GM12878 (cell line): ENCODE measurements around the gene GEMIN7. TPM values are rescaled to one million over a fixed set of nuclear protein-coding genes. Genes with fewer than 3 reads are reported as not detected.

Experiments used
- ATF3 ChIP-seq: IDR thresholded peaks from 2 replicates; pipeline ENCODE4 v1.6.1; 2011; ENCODE audit warnings: low read depth, mild to moderate bottlenecking, low read length, moderate library complexity, borderline replicate concordance; ENCODE audit errors: extremely low read depth
- CEBPZ ChIP-seq: fragments of 150-350 bp; IDR thresholded peaks from 2 replicates; pipeline ENCODE4 v1.6.1; 2016; ENCODE audit warnings: low read depth, low read length
- FOXK2 ChIP-seq: fragments of 450-650 bp; IDR thresholded peaks from 2 replicates; pipeline ENCODE4 v1.6.1; 2017; ENCODE audit warnings: mild to moderate bottlenecking, moderate library complexity
- HDGF ChIP-seq: fragments of 450-650 bp; IDR thresholded peaks from 2 replicates; pipeline ENCODE4 v1.6.1; 2016; ENCODE audit warnings: antibody characterized with exemption
- KDM1A ChIP-seq: fragments of 200-600 bp; sonication (generic); IDR thresholded peaks from 2 replicates; pipeline ENCODE4 v1.6.1; 2016; ENCODE audit warnings: borderline replicate concordance
- PAX5 ChIP-seq: IDR thresholded peaks from 2 replicates; pipeline ENCODE4 v1.6.1; 2011; ENCODE audit warnings: low read depth, low read length, borderline replicate concordance
- POLR2A ChIP-seq: IDR thresholded peaks from 2 replicates; pipeline ENCODE4 v1.6.1; 2011; ENCODE audit warnings: low read depth, mild to moderate bottlenecking, low read length
- RB1 ChIP-seq: fragments of 450-650 bp; formaldehyde crosslinking; IDR thresholded peaks from 2 replicates; pipeline ENCODE4 v1.6.1; 2017; ENCODE audit warnings: mild to moderate bottlenecking, borderline replicate concordance
- RELA ChIP-seq: fragments of 450-650 bp; IDR thresholded peaks from 2 replicates; pipeline ENCODE4 v1.8.0; 2014; ENCODE audit warnings: borderline replicate concordance; ENCODE audit not compliant: partially characterized antibody
- RUNX3 ChIP-seq: IDR thresholded peaks from 2 replicates; pipeline ENCODE4 v1.6.1; 2012; ENCODE audit warnings: low read length, inconsistent platforms
- SIN3A ChIP-seq: IDR thresholded peaks from 2 replicates; pipeline ENCODE4 v1.6.1; 2012; ENCODE audit warnings: low read depth, low read length, improper control_type of control experiment
- STAT1 ChIP-seq: fragments of 450-650 bp; conservative IDR thresholded peaks from 2 replicates; pipeline ENCODE4 v1.6.1; 2014; ENCODE audit warnings: antibody characterized with exemption, mild to moderate bottlenecking
- TCF12 ChIP-seq: IDR thresholded peaks from 2 replicates; pipeline ENCODE4 v1.6.1; 2011; ENCODE audit warnings: low read depth, mild to moderate bottlenecking, low read length
- WRNIP1 ChIP-seq: IDR thresholded peaks from 2 replicates; pipeline ENCODE4 v1.6.1; 2011; ENCODE audit warnings: low read depth, low read length, improper control_type of control experiment, borderline replicate concordance
- ZNF384 ChIP-seq: IDR thresholded peaks from 2 replicates; pipeline ENCODE4 v1.6.1; 2012; ENCODE audit warnings: low read depth, mild to moderate bottlenecking, low read length, improper control_type of control experiment, borderline replicate concordance
- ZZZ3 ChIP-seq: IDR thresholded peaks from 2 replicates; pipeline ENCODE4 v1.6.1; 2011; ENCODE audit warnings: low read depth; ENCODE audit not compliant: control insufficient read depth, insufficient read length
- polyA plus RNA-seq, 11 experiments: library from polyadenylated mRNA; depleted of rRNA in 4 of 11; unstranded in 6 of 11; stranded (reverse) in 5 of 11; fragments of >200 nt; fragmentation: Nextera tagmentation in 4 of 11; fragmentation: Illumina TruSeq in 1 of 11; extraction: Ambion mirVana in 4 of 11; extraction: Trizol in 1 of 11; gene quantifications; 1 replicate in 1 of 11; 2 replicates in 10 of 11; pipeline versions ENCODE4 v1.2.1 to v1.2.3, GENCODE V29; 2011 to 2016; ENCODE audit warnings: inconsistent platforms in 2 of 11, missing spikeins in 2 of 11, low read depth in 1 of 11
- total RNA-seq, 4 experiments: library from RNA; depleted of rRNA in 3 of 4; stranded (reverse); fragments of >200 nt in 3 of 4; fragmentation: Illumina TruSeq in 1 of 4; extraction: Trizol in 1 of 4; gene quantifications; 2 replicates each; pipeline versions ENCODE4 v1.2.1 to v1.2.3, GENCODE V29; 2013 to 2021
- TF ChIP-seq, protein P1 (sequence below): fragments of 450-650 bp; conservative IDR thresholded peaks from 2 replicates; pipeline ENCODE4 v1.6.1; 2017; ENCODE audit warnings: mild to moderate bottlenecking, moderate library complexity
- TF ChIP-seq, protein P2 (sequence below): fragments of 450-650 bp; IDR thresholded peaks from 2 replicates; pipeline ENCODE4 v1.6.1; 2017; ENCODE audit warnings: mild to moderate bottlenecking, moderate library complexity
- TF ChIP-seq, protein P3 (sequence below): fragments of 450-650 bp; IDR thresholded peaks from 2 replicates; pipeline ENCODE4 v1.6.1; 2016; ENCODE audit warnings: mild to moderate bottlenecking

The GEMIN7 gene
- total and polyA plus RNA-seq, 10 of the 15 experiments (the other 5 are each of a cell fraction or from before 2014, with no cell fraction given), result 21.1 to 76.7 (median 44.9) TPM

DNA sequence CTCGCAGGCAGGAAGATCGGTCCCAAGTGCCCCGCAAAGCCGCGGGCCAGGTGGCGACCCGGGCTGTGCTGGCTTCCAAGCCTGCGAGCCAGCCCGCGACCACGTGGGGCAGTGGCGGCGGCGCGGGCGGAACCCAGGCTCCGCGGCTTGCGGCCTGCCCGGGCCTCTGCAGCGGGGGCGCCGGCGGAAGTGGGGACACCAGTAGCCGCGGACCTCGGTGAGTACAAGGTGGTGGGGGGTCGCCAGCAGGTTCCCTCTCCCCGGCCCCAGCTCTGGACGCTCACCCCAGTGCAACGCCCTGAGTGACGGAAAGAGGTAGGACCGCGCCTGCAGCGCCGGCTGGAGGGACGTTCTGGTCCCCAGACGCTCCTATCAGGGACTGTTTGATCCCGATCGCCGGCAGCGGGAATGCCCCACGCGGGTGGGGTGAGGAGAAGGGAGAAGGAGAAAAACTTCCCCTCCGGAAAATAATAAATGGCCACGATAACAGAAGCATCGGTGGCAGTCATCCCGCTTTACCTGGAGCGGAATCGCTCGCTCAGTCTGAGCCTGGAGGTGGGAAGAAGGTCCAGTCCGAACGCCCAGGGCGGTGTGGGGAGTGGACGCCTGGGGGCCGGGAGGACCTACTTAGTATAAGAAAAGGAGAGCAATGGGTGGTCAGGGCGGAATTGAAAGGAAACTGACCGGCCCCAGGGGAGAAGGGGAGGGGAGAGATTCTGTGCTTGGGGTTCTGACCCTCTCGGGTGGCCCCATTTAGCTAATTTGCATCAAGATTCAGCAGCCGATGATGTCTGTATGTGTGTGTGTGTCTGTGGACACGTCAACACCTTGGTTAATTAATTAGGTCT is at the start of gene GEMIN7 (continued):
- TF ChIP-seq, protein P1, sequence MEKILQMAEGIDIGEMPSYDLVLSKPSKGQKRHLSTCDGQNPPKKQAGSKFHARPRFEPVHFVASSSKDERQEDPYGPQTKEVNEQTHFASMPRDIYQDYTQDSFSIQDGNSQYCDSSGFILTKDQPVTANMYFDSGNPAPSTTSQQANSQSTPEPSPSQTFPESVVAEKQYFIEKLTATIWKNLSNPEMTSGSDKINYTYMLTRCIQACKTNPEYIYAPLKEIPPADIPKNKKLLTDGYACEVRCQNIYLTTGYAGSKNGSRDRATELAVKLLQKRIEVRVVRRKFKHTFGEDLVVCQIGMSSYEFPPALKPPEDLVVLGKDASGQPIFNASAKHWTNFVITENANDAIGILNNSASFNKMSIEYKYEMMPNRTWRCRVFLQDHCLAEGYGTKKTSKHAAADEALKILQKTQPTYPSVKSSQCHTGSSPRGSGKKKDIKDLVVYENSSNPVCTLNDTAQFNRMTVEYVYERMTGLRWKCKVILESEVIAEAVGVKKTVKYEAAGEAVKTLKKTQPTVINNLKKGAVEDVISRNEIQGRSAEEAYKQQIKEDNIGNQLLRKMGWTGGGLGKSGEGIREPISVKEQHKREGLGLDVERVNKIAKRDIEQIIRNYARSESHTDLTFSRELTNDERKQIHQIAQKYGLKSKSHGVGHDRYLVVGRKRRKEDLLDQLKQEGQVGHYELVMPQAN, result peak; percentile 95
- no peak for TF ChIP-seq CEBPZ
- peak; percentile 64; the same call in 1 of the 2 replicates for TF ChIP-seq TCF12
- TF ChIP-seq RUNX3, result peak; percentile 85
- no peak for TF ChIP-seq ZNF384
- 0 out of 2 replicates have a peak, but pooled peaks have one; percentile 83 for TF ChIP-seq STAT1
- TF ChIP-seq RB1, result peak; percentile 94; the same call in 1 of the 2 replicates
- TF ChIP-seq, protein P2, sequence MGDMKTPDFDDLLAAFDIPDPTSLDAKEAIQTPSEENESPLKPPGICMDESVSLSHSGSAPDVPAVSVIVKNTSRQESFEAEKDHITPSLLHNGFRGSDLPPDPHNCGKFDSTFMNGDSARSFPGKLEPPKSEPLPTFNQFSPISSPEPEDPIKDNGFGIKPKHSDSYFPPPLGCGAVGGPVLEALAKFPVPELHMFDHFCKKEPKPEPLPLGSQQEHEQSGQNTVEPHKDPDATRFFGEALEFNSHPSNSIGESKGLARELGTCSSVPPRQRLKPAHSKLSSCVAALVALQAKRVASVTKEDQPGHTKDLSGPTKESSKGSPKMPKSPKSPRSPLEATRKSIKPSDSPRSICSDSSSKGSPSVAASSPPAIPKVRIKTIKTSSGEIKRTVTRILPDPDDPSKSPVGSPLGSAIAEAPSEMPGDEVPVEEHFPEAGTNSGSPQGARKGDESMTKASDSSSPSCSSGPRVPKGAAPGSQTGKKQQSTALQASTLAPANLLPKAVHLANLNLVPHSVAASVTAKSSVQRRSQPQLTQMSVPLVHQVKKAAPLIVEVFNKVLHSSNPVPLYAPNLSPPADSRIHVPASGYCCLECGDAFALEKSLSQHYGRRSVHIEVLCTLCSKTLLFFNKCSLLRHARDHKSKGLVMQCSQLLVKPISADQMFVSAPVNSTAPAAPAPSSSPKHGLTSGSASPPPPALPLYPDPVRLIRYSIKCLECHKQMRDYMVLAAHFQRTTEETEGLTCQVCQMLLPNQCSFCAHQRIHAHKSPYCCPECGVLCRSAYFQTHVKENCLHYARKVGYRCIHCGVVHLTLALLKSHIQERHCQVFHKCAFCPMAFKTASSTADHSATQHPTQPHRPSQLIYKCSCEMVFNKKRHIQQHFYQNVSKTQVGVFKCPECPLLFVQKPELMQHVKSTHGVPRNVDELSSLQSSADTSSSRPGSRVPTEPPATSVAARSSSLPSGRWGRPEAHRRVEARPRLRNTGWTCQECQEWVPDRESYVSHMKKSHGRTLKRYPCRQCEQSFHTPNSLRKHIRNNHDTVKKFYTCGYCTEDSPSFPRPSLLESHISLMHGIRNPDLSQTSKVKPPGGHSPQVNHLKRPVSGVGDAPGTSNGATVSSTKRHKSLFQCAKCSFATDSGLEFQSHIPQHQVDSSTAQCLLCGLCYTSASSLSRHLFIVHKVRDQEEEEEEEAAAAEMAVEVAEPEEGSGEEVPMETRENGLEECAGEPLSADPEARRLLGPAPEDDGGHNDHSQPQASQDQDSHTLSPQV, result peak; percentile 89
- TF ChIP-seq POLR2A, result peak; percentile 83
- peak; percentile 91 for TF ChIP-seq RELA
- TF ChIP-seq ATF3, result 0 out of 2 replicates have a peak, but pooled peaks have one; percentile 45
- no peak for TF ChIP-seq WRNIP1
- no peak for TF ChIP-seq ZZZ3
- peak; percentile 87 for TF ChIP-seq SIN3A
- no peak for TF ChIP-seq FOXK2
- TF ChIP-seq KDM1A, result no peak
- TF ChIP-seq, protein P3, sequence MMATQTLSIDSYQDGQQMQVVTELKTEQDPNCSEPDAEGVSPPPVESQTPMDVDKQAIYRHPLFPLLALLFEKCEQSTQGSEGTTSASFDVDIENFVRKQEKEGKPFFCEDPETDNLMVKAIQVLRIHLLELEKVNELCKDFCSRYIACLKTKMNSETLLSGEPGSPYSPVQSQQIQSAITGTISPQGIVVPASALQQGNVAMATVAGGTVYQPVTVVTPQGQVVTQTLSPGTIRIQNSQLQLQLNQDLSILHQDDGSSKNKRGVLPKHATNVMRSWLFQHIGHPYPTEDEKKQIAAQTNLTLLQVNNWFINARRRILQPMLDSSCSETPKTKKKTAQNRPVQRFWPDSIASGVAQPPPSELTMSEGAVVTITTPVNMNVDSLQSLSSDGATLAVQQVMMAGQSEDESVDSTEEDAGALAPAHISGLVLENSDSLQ, result peak; percentile 72; the same call in 1 of the 2 replicates
- TF ChIP-seq HDGF, result 0 out of 2 replicates have a peak, but pooled peaks have one; percentile 34
- TF ChIP-seq PAX5, result peak; percentile 59; the same call in 1 of the 2 replicates
